ENCODE results near the gene RBPMS2.

DNA sequence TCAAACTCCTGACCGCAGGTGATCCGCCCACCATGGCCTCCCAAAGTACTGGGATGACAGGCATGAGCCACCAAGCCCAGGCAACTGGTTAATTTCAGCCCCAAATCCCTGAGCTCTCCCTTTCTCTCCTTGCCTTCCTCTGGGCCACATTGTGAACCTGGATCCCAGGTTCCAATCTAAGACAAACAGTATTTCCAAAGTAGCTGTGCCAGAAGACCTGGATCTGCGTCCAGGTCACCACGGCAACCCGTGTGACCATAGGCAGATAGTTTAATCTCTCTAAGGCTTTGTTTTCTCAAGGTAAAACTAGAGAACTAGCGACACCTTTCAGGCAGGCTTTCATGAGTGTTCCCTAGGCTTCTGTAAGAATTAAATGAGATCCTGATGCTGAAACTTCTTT lies 5.9 kb upstream of the RBPMS2 start:
- TF ChIP-seq, protein P1, sequence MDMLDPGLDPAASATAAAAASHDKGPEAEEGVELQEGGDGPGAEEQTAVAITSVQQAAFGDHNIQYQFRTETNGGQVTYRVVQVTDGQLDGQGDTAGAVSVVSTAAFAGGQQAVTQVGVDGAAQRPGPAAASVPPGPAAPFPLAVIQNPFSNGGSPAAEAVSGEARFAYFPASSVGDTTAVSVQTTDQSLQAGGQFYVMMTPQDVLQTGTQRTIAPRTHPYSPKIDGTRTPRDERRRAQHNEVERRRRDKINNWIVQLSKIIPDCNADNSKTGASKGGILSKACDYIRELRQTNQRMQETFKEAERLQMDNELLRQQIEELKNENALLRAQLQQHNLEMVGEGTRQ (IDR thresholded peaks at IDR 0.05; ENCODE audit: low read depth, low read length): no peak
- TF ChIP-seq MAFK (IDR thresholded peaks at IDR 0.05; ENCODE audit: low read depth, low read length) (no peak), CTCF (conservative IDR thresholded peaks at IDR 0.05; ENCODE audit: low read depth, low read length) (no peak), CHD1 (IDR thresholded peaks at IDR 0.05; ENCODE audit: low read depth, low read length) (no peak), POLR2A (IDR thresholded peaks at IDR 0.05; ENCODE audit: low read depth, low read length) (no peak), MAZ (IDR thresholded peaks at IDR 0.05; ENCODE audit: borderline replicate concordance, low read depth, low read length) (no peak), FOS (IDR thresholded peaks at IDR 0.05; ENCODE audit: low read depth, low read length) (no peak), RFX5 (IDR thresholded peaks at IDR 0.05; ENCODE audit: low read depth, low read length) (no peak)

Data from IMR-90 (cell line).